SK-N-MC (cell line): Measurements from ENCODE around the gene EEF2.

Experiments used
- EZH2 ChIP-seq: fragments of 200-600 bp; sonication (generic); IDR thresholded peaks from one replicate; pipeline ENCODE4 v1.6.1; 2017; ENCODE audit warnings: antibody characterized with exemption
- POLR2AphosphoS5 ChIP-seq: IDR thresholded peaks from 2 replicates; pipeline ENCODE4 v1.6.1; 2012; ENCODE audit warnings: mild to moderate bottlenecking, low read depth, low read length, borderline replicate concordance

GRCh38 chr19:3984584-3984907 is 717 bp downstream of the EEF2 start:
- TF ChIP-seq POLR2AphosphoS5 (no peak), EZH2 (no peak)
